CD14-positive monocyte (primary cell): ENCODE measurements around the gene MESD. TPM values are rescaled to one million over a fixed set of nuclear protein-coding genes. Genes with fewer than 3 reads are reported as not detected.

Experiments used
- DNase-seq, 3 donors: peaks; one replicate each; pipeline ENCODE4 v3.0.0-alpha.2; 2011 to 2022
- H2AFZ ChIP-seq: 2 replicates; pipeline ENCODE4 v1.6.0; 2012; ENCODE audit warnings: mild to moderate bottlenecking, low read depth, low read length, inconsistent platforms; ENCODE audit not compliant: insufficient read depth, poor library complexity, severe bottlenecking
- H3K27ac ChIP-seq, 2 donors: 1 replicate in 1 of 2; 2 replicates in 1 of 2; pipeline ENCODE4 v1.5.1; 2012 to 2013; ENCODE audit warnings: low read length in 2 of 2, control low read depth in 1 of 2, inconsistent platforms in 1 of 2, low read depth in 1 of 2, mild to moderate bottlenecking in 1 of 2
- H3K27me3 ChIP-seq, 2 donors: one replicate each; pipeline versions ENCODE4 v1.6.0 to v1.6.1; 2011 to 2013; ENCODE audit warnings: low read length in 2 of 2; ENCODE audit not compliant: control insufficient read depth in 2 of 2, insufficient read depth in 2 of 2
- H3K36me3 ChIP-seq, 2 donors: replicated peaks in 1 of 2; 1 replicate in 1 of 2; 2 replicates in 1 of 2; pipeline versions ENCODE4 v1.5.1 to v1.6.1; 2012 to 2013; ENCODE audit warnings: low read length in 2 of 2, control low read depth in 1 of 2, inconsistent platforms in 1 of 2, mild to moderate bottlenecking in 1 of 2; ENCODE audit not compliant: insufficient read depth in 2 of 2, control insufficient read depth in 1 of 2
- H3K4me1 ChIP-seq, 2 donors: 1 replicate in 1 of 2; 2 replicates in 1 of 2; pipeline versions ENCODE4 v1.5.1 to v1.6.1; 2012 to 2013; ENCODE audit warnings: low read length in 2 of 2, control low read depth in 1 of 2, inconsistent platforms in 1 of 2, mild to moderate bottlenecking in 1 of 2, moderate library complexity in 1 of 2; ENCODE audit not compliant: insufficient read depth in 2 of 2, control insufficient read depth in 1 of 2
- H3K4me2 ChIP-seq: replicated peaks from 2 replicates; pipeline ENCODE3; 2012; ENCODE audit warnings: low read length, moderate library complexity, mild to moderate bottlenecking; ENCODE audit not compliant: poor library complexity, severe bottlenecking; ENCODE audit errors: extremely low read depth
- H3K4me3 ChIP-seq, 3 experiments: fragments of 200-600 bp in 1 of 3; sonication (generic) in 1 of 3; replicated peaks in 1 of 3; 1 replicate in 2 of 3; 2 replicates in 1 of 3; pipeline ENCODE4 v1.5.1; 2011 to 2013; ENCODE audit warnings: low read length in 3 of 3, mild to moderate bottlenecking in 3 of 3, control low read depth in 2 of 3, low read depth in 2 of 3, inconsistent platforms in 1 of 3, moderate library complexity in 1 of 3
- H3K79me2 ChIP-seq: 2 replicates; pipeline ENCODE4 v1.6.0; 2012; ENCODE audit warnings: mild to moderate bottlenecking, control low read depth, inconsistent platforms, low read length, moderate library complexity; ENCODE audit not compliant: insufficient read depth
- H3K9ac ChIP-seq: 2 replicates; pipeline ENCODE4 v1.6.0; 2017; ENCODE audit warnings: low read length, mild to moderate bottlenecking; ENCODE audit not compliant: insufficient read depth, poor library complexity, severe bottlenecking
- H3K9me3 ChIP-seq, 2 donors: replicated peaks in 1 of 2; 1 replicate in 1 of 2; 2 replicates in 1 of 2; pipeline versions ENCODE4 v1.5.1 to v1.6.1; 2012 to 2013; ENCODE audit warnings: low read length in 2 of 2, control low read depth in 1 of 2; ENCODE audit not compliant: control insufficient read depth in 1 of 2, insufficient read depth in 1 of 2
- H4K20me1 ChIP-seq: 2 replicates; pipeline ENCODE4 v1.6.0; 2012; ENCODE audit warnings: mild to moderate bottlenecking, low read length, control low read depth, moderate library complexity; ENCODE audit not compliant: insufficient read depth
- H3K27ac Mint-ChIP-seq, 7 donors: one replicate each; pipeline ENCODE4 v1.8.0; 2020; ENCODE audit warnings: mild to moderate bottlenecking in 7 of 7, mixed read lengths in 7 of 7, moderate library complexity in 6 of 7, inconsistent platforms in 2 of 7
- H3K27me3 Mint-ChIP-seq, 3 donors: one replicate each; pipeline ENCODE4 v1.8.0; 2021 to 2022; ENCODE audit warnings: low read depth in 3 of 3, mild to moderate bottlenecking in 3 of 3, mixed read lengths in 3 of 3, moderate library complexity in 3 of 3, inconsistent platforms in 1 of 3
- H3K36me3 Mint-ChIP-seq, 2 donors: one replicate each; pipeline ENCODE4 v1.8.0; 2020; ENCODE audit warnings: mixed read lengths in 2 of 2, inconsistent platforms in 1 of 2, mild to moderate bottlenecking in 1 of 2
- H3K4me1 Mint-ChIP-seq: one replicate; pipeline ENCODE4 v1.8.0; 2020; ENCODE audit warnings: mild to moderate bottlenecking, mixed read lengths
- H3K4me3 Mint-ChIP-seq, 2 donors: one replicate each; pipeline ENCODE4 v1.8.0; 2020; ENCODE audit warnings: mild to moderate bottlenecking in 2 of 2, mixed read lengths in 2 of 2, moderate library complexity in 1 of 2
- H3K9me3 Mint-ChIP-seq, 7 donors: one replicate each; pipeline ENCODE4 v1.8.0; 2020 to 2022; ENCODE audit warnings: mixed read lengths in 7 of 7, mild to moderate bottlenecking in 6 of 7, moderate library complexity in 6 of 7, inconsistent platforms in 2 of 7
- CTCF ChIP-seq: fragments of 200-600 bp; IDR thresholded peaks from one replicate; pipeline ENCODE4 v1.8.0; 2022; ENCODE audit warnings: antibody characterized with exemption, mild to moderate bottlenecking
- WGBS: methylation state at CpG from one replicate; pipeline ENCODE4 v1.1.5; 2013; ENCODE audit warnings: missing lambda C conversion rate; ENCODE audit not compliant: insufficient coverage; 5-methylcytosine and 5-hydroxymethylcytosine counted together
- intact Hi-C, 2 donors: fragments of 100-400 bp; cut with micrococcal nuclease; formaldehyde crosslinking; loops; one replicate each; pipeline versions ENCODE4 v1.15.0 to v1.15.1; 2023
- polyA plus RNA-seq, 3 donors: library from polyadenylated mRNA; depleted of rRNA in 1 of 3; unstranded in 2 of 3; stranded (reverse) in 1 of 3; fragments of 300-500 nt in 2 of 3; fragments of >200 nt in 1 of 3; fragmentation: Illumina TruSeq in 2 of 3; gene quantifications; 1 replicate in 2 of 3; 2 replicates in 1 of 3; pipeline ENCODE4 v1.2.3, GENCODE V29; 2012 to 2021

Gene MESD
- polyA plus RNA-seq, 3 donors = 5.6 to 15.7 (median 13.1) TPM

- Histone ChIP-seq H3K4me2 (no peak overlapping the region), H3K4me1 (no peaks in the 10 kb centered on the region), H2AFZ (no peak overlapping the region), H3K9ac (no peak overlapping the region), H3K27me3 (no peaks in the 10 kb centered on the region), H3K27ac (no peak overlapping the region), H3K9me3 (no peaks in the 10 kb centered on the region), H4K20me1 (no peaks in the 10 kb centered on the region), H3K4me3 (no peak overlapping the region), H3K79me2 (no peaks in the 10 kb centered on the region), H3K36me3 (no peaks in the 10 kb centered on the region)
- H3K27ac Mint-ChIP-seq = peak overlapping the region in 1 of 7 donors; percentile 38
- no peak overlapping the region for H3K4me3 Mint-ChIP-seq
- H3K9me3 Mint-ChIP-seq = peaks cover 0 to 3% (median 0%) of the 10 kb centered on the region in 7 donors
- 100% methylated on average over 3 of the region's 3 CpGs for WGBS
- no peak for DNase-seq
- intact Hi-C loops = no loop called here
- H3K27me3 Mint-ChIP-seq = peaks cover 0 to 2% (median 1%) of the 10 kb centered on the region in 3 donors
- TF ChIP-seq CTCF = no peak
- no peaks in the 10 kb centered on the region for H3K36me3 Mint-ChIP-seq
- peaks cover 5% of the 10 kb centered on the region for H3K4me1 Mint-ChIP-seq
These were observed 63.5 kb downstream of the MESD start for GRCh38 chr15:80926126-80926525.

- Histone ChIP-seq H3K27ac (no peak overlapping the region), H3K36me3 (no peaks in the 10 kb centered on the region), H3K9me3 (no peaks in the 10 kb centered on the region), H3K4me1 (no peaks in the 10 kb centered on the region), H3K27me3 (no peaks in the 10 kb centered on the region), H3K9ac (no peak overlapping the region), H3K4me2 (no peak overlapping the region), H2AFZ (no peak overlapping the region), H3K4me3 (no peak overlapping the region), H4K20me1 (no peaks in the 10 kb centered on the region), H3K79me2 (no peaks in the 10 kb centered on the region)
- 94% methylated on average over 15 of the region's 17 CpGs for WGBS
- Mint-ChIP-seq H3K36me3 (no peaks in the 10 kb centered on the region), H3K27ac (no peak overlapping the region), H3K9me3 (peaks cover 0 to 2% (median 0%) of the 10 kb centered on the region in 7 donors), H3K27me3 (peaks cover 0 to 2% (median 2%) of the 10 kb centered on the region in 3 donors), H3K4me1 (peaks cover 5% of the 10 kb centered on the region), H3K4me3 (no peak overlapping the region)
- DNase-seq = no peak
- intact Hi-C loops = no loop called here
- no peak for TF ChIP-seq CTCF
These were observed 64.0 kb downstream of the MESD start for GRCh38 chr15:80925597-80926059.
